Subcutaneous adipose tissue (tissue), 4 donors: ENCODE measurements around the gene ADAMTS3. TPM values are rescaled to one million over a fixed set of nuclear protein-coding genes. Genes with fewer than 3 reads are reported as not detected.

Source experiments
- CTCF ChIP-seq: fragments of 450-650 bp; IDR thresholded peaks from one replicate; pipeline ENCODE4 v1.5.1; 2016; ENCODE audit warnings: low read depth, mild to moderate bottlenecking, control low read depth, antibody characterized with exemption, moderate library complexity
- total RNA-seq, 4 donors: library from RNA; depleted of rRNA; stranded (reverse); fragments of >200 nt; gene quantifications; one replicate each; pipeline ENCODE4 v1.1.0, GENCODE V29; 2016

Gene ADAMTS3
- total RNA-seq, 4 donors from 2014 or later = 1.3 to 4.4 (median 1.8) TPM

DNA sequence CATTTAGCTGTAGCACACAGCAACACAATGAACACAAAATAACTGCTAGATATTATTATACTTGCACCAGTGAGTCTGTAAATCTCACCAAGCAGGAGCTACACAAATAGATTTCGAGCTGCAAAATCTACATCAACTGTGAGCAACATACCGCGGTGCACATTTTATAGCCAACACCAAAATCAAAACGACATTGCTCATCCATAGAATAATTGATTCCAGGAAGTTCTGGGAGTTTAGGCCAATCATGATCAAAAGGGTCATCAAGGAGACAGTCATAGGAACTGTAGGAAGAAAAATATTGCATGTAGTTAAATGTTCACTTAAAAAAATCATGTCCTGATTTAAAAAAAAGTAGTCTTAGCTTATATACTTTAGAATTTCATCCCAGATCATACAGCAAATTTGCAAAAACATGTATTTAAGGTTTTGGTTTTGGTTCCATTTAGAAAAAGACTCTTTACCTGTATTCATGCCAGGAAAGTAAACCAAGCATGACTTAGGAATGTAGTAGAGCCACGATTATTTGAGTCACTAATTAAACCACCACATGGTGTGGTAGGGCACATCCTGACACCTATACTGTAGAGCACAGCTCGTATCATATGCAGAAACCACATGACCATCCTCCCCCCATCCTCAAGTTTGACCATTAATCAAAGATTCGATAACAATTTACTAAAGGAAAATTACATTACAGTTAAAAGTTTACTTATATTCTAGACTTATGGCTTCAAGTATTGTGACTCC is 250.4 kb downstream of the ADAMTS3 start:
- no peak for TF ChIP-seq CTCF

GRCh38 chr4:72314869-72315268 is 254.2 kb downstream of the ADAMTS3 start:
- no peak for TF ChIP-seq CTCF

DNA sequence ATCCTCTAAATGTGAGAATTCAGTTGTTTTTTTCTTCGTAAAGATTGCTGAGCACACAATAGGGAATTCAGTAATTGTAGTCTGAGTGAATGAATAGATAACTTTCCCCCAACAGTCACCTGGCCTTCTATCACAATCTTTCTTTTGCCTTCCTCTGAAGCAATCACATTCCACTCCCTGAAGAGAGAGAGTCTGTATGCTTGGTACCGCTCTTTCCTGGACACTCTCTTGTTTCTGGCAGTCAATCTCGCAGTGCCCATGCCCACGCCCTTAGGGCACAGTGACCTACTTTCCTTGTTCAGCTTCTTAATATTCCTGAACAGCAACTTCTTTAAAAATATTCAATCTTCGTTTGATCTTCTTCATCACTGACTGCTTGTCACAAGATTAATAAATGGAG is 255.9 kb downstream of the ADAMTS3 start:
- TF ChIP-seq CTCF = no peak

- TF ChIP-seq CTCF = no peak
These were observed 256.9 kb downstream of the ADAMTS3 start for GRCh38 chr4:72312032-72312650.

- no peak for TF ChIP-seq CTCF
These were observed 257.7 kb downstream of the ADAMTS3 start for GRCh38 chr4:72311291-72311690.

GRCh38 chr4:72305620-72306019 is 263.4 kb downstream of the ADAMTS3 start:
- no peak for TF ChIP-seq CTCF

- TF ChIP-seq CTCF = no peak
These were observed 263.9 kb downstream of the ADAMTS3 start for GRCh38 chr4:72305080-72305479.
